ENCODE data around the gene PRLHR. TPM values are rescaled to one million over a fixed set of nuclear protein-coding genes. Genes with fewer than 3 reads are reported as not detected.

Gene PRLHR
- total and polyA plus RNA-seq, 2 of the 4 experiments (the other 2 are of a cell fraction), result not detected

GRCh38 chr10:118590334-118590733 lies 5.1 kb downstream of the PRLHR start:
- BruUV-seq (replicated peaks), result no TSS peak
- POLR2A ChIA-PET (ENCODE audit: unreplicated experiment), result no interaction called here
- H3K18ac ChIP-seq (ENCODE audit: low read depth, low read length), result no peak overlapping the region
- H3K9ac ChIP-seq (ENCODE audit: low read depth, low read length), result no peak overlapping the region
- no peak overlapping the region for H3K4ac ChIP-seq (ENCODE audit: low read depth, low read length)
- intact Hi-C loops (cut with micrococcal nuclease) (no loop called here), in situ Hi-C loops (cut with MboI; ENCODE audit: low sequenced_read_pairs) (no loop called here), dilution Hi-C loops (cut with HindIII; ENCODE audit: low sequenced_read_pairs, unreplicated experiment) (no loop called here)
- no peak overlapping the region for H2BK120ac ChIP-seq (ENCODE audit: low read depth, low read length)
- H2AFZ ChIP-seq (replicated peaks; ENCODE audit: low read length, poor library complexity), result no peak overlapping the region
- no peak overlapping the region for H3K4me3 ChIP-seq (ENCODE audit: insufficient read depth, low read depth, low read length)
- no peak overlapping the region for H3K56ac ChIP-seq (ENCODE audit: extremely low read depth, insufficient read depth, low read length)
- H3K27ac ChIP-seq (ENCODE audit: insufficient read depth, low read length), result no peak overlapping the region
- DNase-seq (no peak), ATAC-seq (ENCODE audit: low read depth) (no peak)
- no peak overlapping the region for H2BK5ac ChIP-seq (ENCODE audit: low read depth, low read length, poor library complexity, severe bottlenecking)
- H3K4me1 ChIP-seq (ENCODE audit: control insufficient read depth, insufficient read depth, low read length), result no peaks in the 10 kb centered on the region
- no peak overlapping the region for H2BK20ac ChIP-seq (ENCODE audit: low read depth, low read length)
- no peak overlapping the region for H3K23ac ChIP-seq (ENCODE audit: low read depth, low read length)
- no peak overlapping the region for H2AK5ac ChIP-seq (ENCODE audit: low read depth, low read length)
- no peak overlapping the region for H2BK15ac ChIP-seq (ENCODE audit: low read depth, low read length)
- H4K5ac ChIP-seq (ENCODE audit: low read depth, low read length), result no peak overlapping the region
- 20% methylated on average over 1 of the region's 2 CpGs; no CpG with 5 or more reads in 1 of the 2 experiments for WGBS, 2 experiments (ENCODE audit: extremely low coverage in 2 of 2, insufficient read length in 1 of 2)
- no peaks in the 10 kb centered on the region for H3K36me3 ChIP-seq (ENCODE audit: control insufficient read depth, insufficient read depth, low read length)
- H3K14ac ChIP-seq (replicated peaks; ENCODE audit: low read depth, low read length), result no peak overlapping the region
- TF ChIP-seq POLR2A (IDR thresholded peaks at IDR 0.05; ENCODE audit: low read depth, low read length) (no peak), FOS (IDR thresholded peaks at IDR 0.05; ENCODE audit: low read depth, low read length) (no peak), MXI1 (IDR thresholded peaks at IDR 0.05; ENCODE audit: borderline replicate concordance, low read depth, low read length) (no peak), ELK1 (IDR thresholded peaks at IDR 0.05; ENCODE audit: borderline replicate concordance, low read depth, low read length) (no peak), CTCF (conservative IDR thresholded peaks at IDR 0.05; ENCODE audit: low read depth, low read length) (no peak), RAD21 (IDR thresholded peaks at IDR 0.05; ENCODE audit: low read length) (no peak), MAZ (IDR thresholded peaks at IDR 0.05; ENCODE audit: borderline replicate concordance, low read depth, low read length) (no peak), USF2 (IDR thresholded peaks at IDR 0.05; ENCODE audit: low read depth, low read length) (no peak), RCOR1 (IDR thresholded peaks at IDR 0.05; ENCODE audit: insufficient replicate concordance, low read length) (no peak), SMC3 (IDR thresholded peaks at IDR 0.05; ENCODE audit: low read depth, low read length) (no peak), MAFK (IDR thresholded peaks at IDR 0.05; ENCODE audit: low read depth, low read length) (no peak)
- H3K79me1 ChIP-seq (ENCODE audit: low read depth in 1 of 2, low read length in 2 of 2), result no peaks in the 10 kb centered on the region
- peaks cover 9% of the 10 kb centered on the region for H3K27me3 ChIP-seq (ENCODE audit: control insufficient read depth, insufficient read depth, low read length)
- no peak overlapping the region for H4K91ac ChIP-seq (ENCODE audit: insufficient read depth, low read depth, low read length)
- no peak overlapping the region for H3K4me2 ChIP-seq (ENCODE audit: low read depth, low read length)
- H2AK9ac ChIP-seq (replicated peaks; ENCODE audit: low read depth, low read length, poor library complexity), result no peak overlapping the region
- CTCF ChIA-PET, result interaction anchor here (0.9 kb wide), 1 partner anchor 82 kb away, joined by 3 read pairs; no protein-coding TSS in a partner anchor
- no peak overlapping the region for H4K8ac ChIP-seq (ENCODE audit: low read depth in 2 of 2, low read length in 2 of 2)
- H4K20me1 ChIP-seq (ENCODE audit: insufficient read depth, low read length), result no peaks in the 10 kb centered on the region
- H3K9me3 ChIP-seq (ENCODE audit: control insufficient read depth, insufficient read depth, low read length), result peaks cover 3% of the 10 kb centered on the region; the same call in 1 of the 2 replicates
- H3K9me1 ChIP-seq (ENCODE audit: insufficient read depth, low read length), result no peaks in the 10 kb centered on the region
